Measurements from ENCODE around the gene C5orf46. TPM values are rescaled to one million over a fixed set of nuclear protein-coding genes. Genes with fewer than 3 reads are reported as not detected.
"Not testable (repeated sequence)": the region's sequence is repeated elsewhere in the genome, so short reads cannot be mapped to it uniquely, and the experiment has no call there.

Gene C5orf46
- polyA plus RNA-seq, 1 donor = not detected

- DNase-seq (ENCODE audit: low read depth) = no peak
Measured at GRCh38 chr5:147893820-147894219, 12.5 kb downstream of the C5orf46 start.

- DNase-seq (ENCODE audit: low read depth) = no peak
Measured at GRCh38 chr5:147892696-147893296, 13.5 kb downstream of the C5orf46 start.

GRCh38 chr5:147887930-147888329 lies 18.4 kb downstream of the C5orf46 start:
- DNase-seq (ENCODE audit: low read depth) = no peak

GRCh38 chr5:147887026-147887627 lies 19.2 kb downstream of the C5orf46 start:
- DNase-seq (ENCODE audit: low read depth) = no peak

GRCh38 chr5:147882586-147883313 lies 23.6 kb downstream of the C5orf46 start:
- no peak for DNase-seq (ENCODE audit: low read depth)

GRCh38 chr5:147880487-147880886 lies 25.9 kb downstream of the C5orf46 start:
- no peak for DNase-seq (ENCODE audit: low read depth)

- no peak for DNase-seq (ENCODE audit: low read depth)
Measured at GRCh38 chr5:147879784-147880183, 26.6 kb downstream of the C5orf46 start.

- no peak for DNase-seq (ENCODE audit: low read depth)
Measured at GRCh38 chr5:147878066-147878759, 28.1 kb downstream of the C5orf46 start, which contains the start of gene SCGB3A2. TSS of gene SCGB3A2 (plus strand) at chr5:147878711. CDS start at chr5:147878804, 93 bp downstream.

GRCh38 chr5:147876626-147877025 lies 29.7 kb downstream of the C5orf46 start:
- DNase-seq (ENCODE audit: low read depth) = no peak

- no peak for DNase-seq (ENCODE audit: low read depth)
Measured at GRCh38 chr5:147876141-147876540, 30.2 kb downstream of the C5orf46 start.

GRCh38 chr5:147874910-147875367 lies 31.4 kb downstream of the C5orf46 start:
- DNase-seq (ENCODE audit: low read depth) = no peak

- DNase-seq (ENCODE audit: low read depth) = not testable (repeated sequence)
Measured at GRCh38 chr5:147874118-147874875, 32.0 kb downstream of the C5orf46 start.

- DNase-seq (ENCODE audit: low read depth) = not testable (repeated sequence)
Measured at GRCh38 chr5:147872744-147873435, 33.4 kb downstream of the C5orf46 start.

GRCh38 chr5:147871980-147872549 lies 34.3 kb downstream of the C5orf46 start:
- DNase-seq (ENCODE audit: low read depth) = not testable (repeated sequence)

GRCh38 chr5:147869892-147870291 lies 36.4 kb downstream of the C5orf46 start:
- not testable (repeated sequence) for DNase-seq (ENCODE audit: low read depth)

GRCh38 chr5:147869112-147869511 lies 37.2 kb downstream of the C5orf46 start:
- DNase-seq (ENCODE audit: low read depth) = no peak

GRCh38 chr5:147863454-147864158 lies 42.7 kb downstream of the C5orf46 start:
- DNase-seq (ENCODE audit: low read depth) = no peak

GRCh38 chr5:147860641-147861025 lies 45.7 kb downstream of the C5orf46 start:
- no peak for DNase-seq (ENCODE audit: low read depth)

GRCh38 chr5:147859962-147860640 lies 46.2 kb downstream of the C5orf46 start:
- DNase-seq (ENCODE audit: low read depth) = no peak
